ENCODE measurements around the gene ALDH3A2. TPM values are rescaled to one million over a fixed set of nuclear protein-coding genes. Genes with fewer than 3 reads are reported as not detected.

Gene ALDH3A2
- total RNA-seq, 2 experiments from 2014 or later = 29.7 to 41.1 TPM

GRCh38 chr17:19647697-19648474 is 665 bp upstream of the ALDH3A2 start:
- Histone ChIP-seq H3K36me3 (ENCODE audit: insufficient read depth, low read length) (peaks cover 16% of the 10 kb centered on the region), H2AFZ (ENCODE audit: low read length) (peak overlapping the region; percentile 80), H3K4me1 (ENCODE audit: insufficient read depth, low read length, poor library complexity, severe bottlenecking) (peaks cover 32% of the 10 kb centered on the region), H4K20me1 (ENCODE audit: insufficient read depth, low read length) (no peaks in the 10 kb centered on the region), H3K79me2 (ENCODE audit: insufficient read depth, low read depth, low read length) (peaks cover 25% of the 10 kb centered on the region), H3K4me3 (ENCODE audit: low read depth, low read length, poor library complexity, severe bottlenecking) (peak overlapping the region; percentile 81), H3K4me2 (ENCODE audit: low read length) (peak overlapping the region; percentile 95), H3K9me3 (ENCODE audit: low read length) (no peaks in the 10 kb centered on the region), H3K9me2 (ENCODE audit: insufficient read depth, low read length) (no peaks in the 10 kb centered on the region), H3K27ac (ENCODE audit: low read depth, low read length, poor library complexity, severe bottlenecking) (peak overlapping the region; percentile 53)
- DNase-seq (ENCODE audit: low spot score) = peak; percentile 42
- TSS peak; percentile 78 for BruUV-seq (replicated peaks)
- intact Hi-C loops (cut with micrococcal nuclease; ENCODE audit: unreplicated experiment) = loop anchor here (2.0 to 10.0 kb wide), 3 partner anchors 117 to 273 kb away; partner anchors contain the start of gene MAPK7
- POLR2A ChIA-PET = interaction anchor here (0.7 to 1.8 kb wide), 9 partner anchors 8 to 270 kb away, joined by 3 to 8 read pairs (median 4); no protein-coding TSS in a partner anchor
- TF ChIP-seq EZH2phosphoT487 (IDR thresholded peaks at IDR 0.05; ENCODE audit: borderline replicate concordance, low read depth, low read length) (no peak), CTCF (conservative IDR thresholded peaks at IDR 0.05; ENCODE audit: low read length) (no peak)
- CTCF ChIA-PET (ENCODE audit: unreplicated experiment) = interaction anchor here (1.4 kb wide), 1 partner anchor 115 kb away, joined by 5 read pairs; no protein-coding TSS in a partner anchor

- intact Hi-C loops (cut with micrococcal nuclease; ENCODE audit: unreplicated experiment) = loop anchor here (2.0 to 10.0 kb wide), 3 partner anchors 116 to 274 kb away; partner anchors contain the start of gene MAPK7
- Histone ChIP-seq H3K27ac (ENCODE audit: low read depth, low read length, poor library complexity, severe bottlenecking) (peak overlapping the region; percentile 53), H3K9me3 (ENCODE audit: low read length) (no peaks in the 10 kb centered on the region), H3K9me2 (ENCODE audit: insufficient read depth, low read length) (no peaks in the 10 kb centered on the region), H3K4me2 (ENCODE audit: low read length) (peak overlapping the region; percentile 95), H3K4me1 (ENCODE audit: insufficient read depth, low read length, poor library complexity, severe bottlenecking) (peaks cover 32% of the 10 kb centered on the region), H4K20me1 (ENCODE audit: insufficient read depth, low read length) (no peaks in the 10 kb centered on the region), H3K4me3 (ENCODE audit: low read depth, low read length, poor library complexity, severe bottlenecking) (peak overlapping the region; percentile 81), H3K36me3 (ENCODE audit: insufficient read depth, low read length) (peaks cover 30% of the 10 kb centered on the region), H3K79me2 (ENCODE audit: insufficient read depth, low read depth, low read length) (peaks cover 25% of the 10 kb centered on the region), H2AFZ (ENCODE audit: low read length) (peak overlapping the region; percentile 80)
- ChIA-PET CTCF (ENCODE audit: unreplicated experiment) (interaction anchor here (1.3 kb wide), 1 partner anchor 20 kb away, joined by 4 read pairs; no protein-coding TSS in a partner anchor), POLR2A (interaction anchor here (0.6 to 1.0 kb wide), 3 partner anchors 120 to 1023 kb away, joined by 3 to 4 read pairs (median 3); no protein-coding TSS in a partner anchor)
- no peak for DNase-seq (ENCODE audit: low spot score)
- no peak for TF ChIP-seq CTCF (conservative IDR thresholded peaks at IDR 0.05; ENCODE audit: low read length)
- TF ChIP-seq EZH2phosphoT487 (IDR thresholded peaks at IDR 0.05; ENCODE audit: borderline replicate concordance, low read depth, low read length) = no peak
- BruUV-seq (replicated peaks) = no TSS peak
Observed at GRCh38 chr17:19649274-19649541, 657 bp downstream of the ALDH3A2 start.

GRCh38 chr17:19650826-19651225 is 2.3 kb downstream of the ALDH3A2 start:
- Histone ChIP-seq H2AFZ (ENCODE audit: low read length) (no peak overlapping the region), H3K9me3 (ENCODE audit: low read length) (no peaks in the 10 kb centered on the region), H3K79me2 (ENCODE audit: insufficient read depth, low read depth, low read length) (peaks cover 25% of the 10 kb centered on the region), H3K4me1 (ENCODE audit: insufficient read depth, low read length, poor library complexity, severe bottlenecking) (peaks cover 32% of the 10 kb centered on the region), H3K4me2 (ENCODE audit: low read length) (peak overlapping the region; percentile 95), H3K9me2 (ENCODE audit: insufficient read depth, low read length) (no peaks in the 10 kb centered on the region), H3K36me3 (ENCODE audit: insufficient read depth, low read length) (peaks cover 46% of the 10 kb centered on the region), H3K4me3 (ENCODE audit: low read depth, low read length, poor library complexity, severe bottlenecking) (peak overlapping the region; percentile 0), H4K20me1 (ENCODE audit: insufficient read depth, low read length) (no peaks in the 10 kb centered on the region), H3K27ac (ENCODE audit: low read depth, low read length, poor library complexity, severe bottlenecking) (no peak overlapping the region)
- DNase-seq (ENCODE audit: low spot score) = no peak
- ChIA-PET CTCF (ENCODE audit: unreplicated experiment) (no interaction called here), POLR2A (no interaction called here)
- TF ChIP-seq EZH2phosphoT487 (IDR thresholded peaks at IDR 0.05; ENCODE audit: borderline replicate concordance, low read depth, low read length) (no peak), CTCF (conservative IDR thresholded peaks at IDR 0.05; ENCODE audit: low read length) (no peak)
- intact Hi-C loops (cut with micrococcal nuclease; ENCODE audit: unreplicated experiment) = no loop called here
- BruUV-seq (replicated peaks) = TSS peak; percentile 39
